Endometrial microvascular endothelial cells (primary cell): ENCODE measurements around the gene CDHR1. TPM values are rescaled to one million over a fixed set of nuclear protein-coding genes. Genes with fewer than 3 reads are reported as not detected.

ENCODE experiments used
- in situ Hi-C: cut with HindIII; loops from 2 replicates; pipeline ENCODE4 v1.10.0; 2017; ENCODE audit warnings: low sequenced_read_pairs, low pct_unique_long_range_greater_than_20kb; ENCODE audit errors: inconsistent ontology term
- total RNA-seq: library from RNA; depleted of rRNA; stranded (reverse); fragments of >200 nt; gene quantifications from one replicate; pipeline ENCODE4 v1.2.3, GENCODE V29; 2015; ENCODE audit errors: inconsistent ontology term

Gene CDHR1
- total RNA-seq, 1 donor from 2014 or later = not detected

- in situ Hi-C loops = no loop called here
These were observed 1.7 kb downstream of the CDHR1 start for GRCh38 chr10:84196083-84196482.

- in situ Hi-C loops = no loop called here
These were observed 2.6 kb downstream of the CDHR1 start for GRCh38 chr10:84196941-84197340.

- in situ Hi-C loops = no loop called here
These were observed 3.3 kb downstream of the CDHR1 start for GRCh38 chr10:84197643-84198042.

GRCh38 chr10:84198206-84198915, 4.0 kb downstream of the CDHR1 start:
- in situ Hi-C loops = no loop called here

- in situ Hi-C loops = no loop called here
These were observed 6.4 kb downstream of the CDHR1 start for GRCh38 chr10:84200537-84201243.

GRCh38 chr10:84201244-84201606, 6.9 kb downstream of the CDHR1 start:
- in situ Hi-C loops = no loop called here

- in situ Hi-C loops = no loop called here
These were observed 7.3 kb downstream of the CDHR1 start for GRCh38 chr10:84201682-84202081.

- in situ Hi-C loops = no loop called here
These were observed 8.0 kb downstream of the CDHR1 start for GRCh38 chr10:84202349-84202748.

GRCh38 chr10:84204122-84204521, 9.8 kb downstream of the CDHR1 start:
- in situ Hi-C loops = no loop called here

GRCh38 chr10:84204610-84205009, 10.3 kb downstream of the CDHR1 start:
- in situ Hi-C loops = no loop called here

GRCh38 chr10:84205049-84205852, 10.9 kb downstream of the CDHR1 start:
- in situ Hi-C loops = no loop called here

GRCh38 chr10:84205853-84206525, 11.7 kb downstream of the CDHR1 start:
- in situ Hi-C loops = no loop called here

- in situ Hi-C loops = no loop called here
These were observed 13.7 kb downstream of the CDHR1 start for GRCh38 chr10:84208023-84208422.

GRCh38 chr10:84211566-84211965, 17.2 kb downstream of the CDHR1 start:
- in situ Hi-C loops = no loop called here

- in situ Hi-C loops = no loop called here
These were observed 17.7 kb downstream of the CDHR1 start for GRCh38 chr10:84212014-84212413.

GRCh38 chr10:84213076-84213475, 18.7 kb downstream of the CDHR1 start:
- in situ Hi-C loops = no loop called here

- in situ Hi-C loops = no loop called here
These were observed 19.8 kb downstream of the CDHR1 start for GRCh38 chr10:84214046-84214572.

- in situ Hi-C loops = no loop called here
These were observed 20.4 kb downstream of the CDHR1 start for GRCh38 chr10:84214612-84215235.

- in situ Hi-C loops = no loop called here
These were observed 22.5 kb downstream of the CDHR1 start for GRCh38 chr10:84216834-84217233.
